Posterior vena cava (tissue), 2 donors: ENCODE measurements around the gene NPDC1. TPM values are rescaled to one million over a fixed set of nuclear protein-coding genes. Genes with fewer than 3 reads are reported as not detected.

Experiments
- DNase-seq: peaks from one replicate; pipeline ENCODE4 v3.0.0-alpha.2; 2020; ENCODE audit warnings: low spot score
- intact Hi-C, 2 donors: fragments of 100-400 bp; cut with DNase I; formaldehyde crosslinking; loops; one replicate each; pipeline versions ENCODE4 v1.14.1 to v1.14.2; 2022 to 2023
- total RNA-seq, 2 donors: library from RNA; stranded (reverse); fragmentation: NEBNext Ultra II Directional; extraction: Animal tissue kit (Norgen Biotek cat#: 25700); gene quantifications; one replicate each; pipeline ENCODE4 v1.2.1, GENCODE V29; 2021
- donor health status: DM: yes; HTN: yes; CAD: no.
- donor health status: DM: yes; HTN: yes; CAD: no.

Gene NPDC1
- total RNA-seq, 2 donors from 2014 or later = 129 to 133 TPM

DNA sequence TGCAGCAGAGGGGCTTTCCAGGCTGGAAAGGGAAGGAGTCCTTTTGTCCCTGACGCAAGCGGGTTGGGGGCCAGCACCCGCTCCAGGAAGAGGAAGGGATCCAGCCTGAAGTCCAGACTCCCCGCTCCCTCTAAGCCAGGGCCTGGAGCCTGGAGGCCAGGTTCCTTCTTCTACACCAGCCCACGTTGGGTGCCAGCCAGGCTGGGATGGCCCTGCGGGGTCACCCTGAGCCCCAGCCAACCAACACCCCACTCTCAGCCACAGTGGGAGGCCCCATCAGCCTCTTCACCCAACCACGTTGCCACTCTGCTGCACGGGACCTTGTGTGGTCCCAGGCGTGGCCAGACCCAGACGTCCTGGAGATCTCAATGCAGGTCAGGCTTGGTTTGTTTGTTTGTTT is 13.1 kb downstream of the NPDC1 start:
- intact Hi-C loops = loop anchor here in 1 of 2 donors (10.0 kb wide), 1 partner anchor 188 kb away; the partner anchor contains the start of genes AJM1 and PHPT1
- DNase-seq = peak; percentile 93

DNA sequence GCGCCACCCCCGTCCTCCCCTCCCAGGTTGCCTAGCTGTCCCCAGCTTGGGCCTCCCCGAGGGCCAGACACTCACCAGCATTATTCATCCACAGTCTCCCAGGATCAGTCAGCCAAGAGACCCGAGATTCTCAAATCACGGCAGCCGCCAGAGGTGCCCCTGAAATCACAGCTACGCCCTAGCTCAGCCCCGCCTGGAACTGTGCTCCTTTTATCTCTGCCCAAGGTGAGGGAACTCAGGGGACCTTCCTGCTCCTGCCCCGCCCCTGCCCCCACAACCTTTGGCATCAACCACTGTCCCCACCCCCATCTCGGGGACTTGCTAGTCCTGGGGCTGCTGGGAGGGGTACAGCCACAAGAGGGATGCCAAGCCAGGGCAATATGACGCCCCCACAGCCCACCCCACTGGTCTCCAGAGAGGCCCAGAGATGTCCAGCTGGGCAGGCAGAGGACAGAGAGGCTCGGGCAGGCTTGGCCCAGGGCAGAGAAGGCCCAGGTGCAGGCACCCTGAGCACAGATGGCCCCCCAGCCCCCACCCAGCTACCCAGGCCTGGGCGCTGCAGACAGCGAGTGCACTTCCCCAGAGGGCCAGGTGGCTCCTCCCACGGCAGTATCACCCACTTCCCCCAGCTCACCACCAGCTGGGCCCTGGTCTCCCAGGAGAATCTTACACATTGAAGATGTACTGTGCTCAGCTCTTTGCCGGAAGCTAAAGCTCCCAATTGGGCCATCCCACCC is 13.9 kb downstream of the NPDC1 start, which contains the start of gene FUT7:
Gene FUT7 (minus strand): TSS at position 185 of the 737 bp plus-strand sequence. CDS start 97 bp downstream, at position 88.
- intact Hi-C loops = loop anchor here in 1 of 2 donors (10.0 kb wide), 1 partner anchor 187 kb away; the partner anchor contains the start of genes AJM1 and PHPT1

DNA sequence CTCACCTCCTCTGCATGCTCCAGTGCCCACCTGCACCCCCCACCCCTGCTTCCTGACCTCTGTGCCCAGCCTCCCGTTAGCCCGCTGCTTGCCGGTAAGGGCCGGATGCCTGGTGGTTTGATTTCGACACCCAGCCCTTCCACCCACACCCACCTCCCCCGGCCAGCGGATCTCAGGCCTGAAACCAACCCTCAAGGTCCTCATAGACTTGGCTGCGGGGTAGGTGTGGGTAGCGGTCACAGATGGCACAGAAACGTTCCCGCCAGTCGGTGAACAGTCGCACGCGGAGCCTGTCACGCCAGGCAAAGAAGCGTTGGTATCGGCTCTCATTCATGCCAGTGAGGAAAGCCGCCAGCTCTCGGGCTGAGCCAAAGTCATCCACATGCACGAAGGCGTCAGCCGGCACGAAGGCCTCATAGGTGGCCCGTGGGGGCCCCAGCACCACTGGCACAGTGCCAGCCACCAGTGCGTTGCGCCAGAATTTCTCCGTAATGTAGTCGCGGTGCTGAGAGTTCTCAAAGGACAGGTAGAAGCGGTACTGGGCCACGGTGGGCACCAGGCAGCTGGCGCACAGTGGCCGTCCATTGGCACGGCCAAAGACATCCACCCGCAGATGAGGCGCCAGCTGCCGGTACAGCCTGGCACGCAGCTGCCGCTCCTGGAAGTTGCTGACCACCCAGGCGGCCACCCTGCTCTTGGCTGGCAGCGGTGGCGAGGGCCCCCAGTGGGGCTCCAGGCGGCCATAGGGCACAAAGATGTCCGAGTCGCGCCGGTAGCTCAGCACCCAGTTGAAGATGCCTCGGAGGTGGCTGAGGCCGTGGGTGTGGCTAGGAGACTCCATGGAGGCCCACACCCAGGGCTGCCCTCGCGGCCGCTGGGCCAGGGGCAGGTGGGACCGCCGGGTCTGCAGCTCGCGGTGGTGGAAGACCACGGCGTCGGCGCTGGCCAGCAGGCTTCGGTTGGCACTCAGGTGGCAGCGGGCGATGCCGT is 15.1 kb downstream of the NPDC1 start:
- intact Hi-C loops = loop anchor here in 1 of 2 donors (10.0 kb wide), 1 partner anchor 186 kb away; the partner anchor contains the start of genes AJM1 and PHPT1
- no peak for DNase-seq

More for the DNA sequence above, 13.9 kb downstream of the NPDC1 start, which contains the start of gene FUT7:
- no peak for DNase-seq

DNA sequence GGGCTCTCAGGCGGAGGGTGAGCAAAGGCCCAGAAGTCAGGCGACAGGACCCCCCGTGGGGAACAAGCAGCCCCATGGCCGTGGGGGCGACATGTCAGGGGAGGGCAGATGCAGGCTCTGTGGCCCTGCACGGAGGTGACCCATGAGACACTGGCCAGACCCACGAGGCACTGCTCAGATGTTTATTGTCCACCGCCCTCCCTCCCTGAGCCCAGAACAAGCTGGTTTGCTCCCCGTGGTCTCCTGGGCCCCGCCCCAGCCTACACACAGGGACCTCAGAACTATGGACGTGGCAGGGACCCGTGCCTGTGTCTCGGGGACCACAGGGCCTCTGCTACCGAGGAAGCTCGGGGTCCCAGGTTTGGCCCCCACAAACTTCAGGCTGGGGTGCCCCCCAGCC is 16.0 kb downstream of the NPDC1 start:
- DNase-seq = no peak
- intact Hi-C loops = loop anchor here in 1 of 2 donors (10.0 kb wide), 1 partner anchor 185 kb away; the partner anchor contains the start of genes AJM1 and PHPT1

DNA sequence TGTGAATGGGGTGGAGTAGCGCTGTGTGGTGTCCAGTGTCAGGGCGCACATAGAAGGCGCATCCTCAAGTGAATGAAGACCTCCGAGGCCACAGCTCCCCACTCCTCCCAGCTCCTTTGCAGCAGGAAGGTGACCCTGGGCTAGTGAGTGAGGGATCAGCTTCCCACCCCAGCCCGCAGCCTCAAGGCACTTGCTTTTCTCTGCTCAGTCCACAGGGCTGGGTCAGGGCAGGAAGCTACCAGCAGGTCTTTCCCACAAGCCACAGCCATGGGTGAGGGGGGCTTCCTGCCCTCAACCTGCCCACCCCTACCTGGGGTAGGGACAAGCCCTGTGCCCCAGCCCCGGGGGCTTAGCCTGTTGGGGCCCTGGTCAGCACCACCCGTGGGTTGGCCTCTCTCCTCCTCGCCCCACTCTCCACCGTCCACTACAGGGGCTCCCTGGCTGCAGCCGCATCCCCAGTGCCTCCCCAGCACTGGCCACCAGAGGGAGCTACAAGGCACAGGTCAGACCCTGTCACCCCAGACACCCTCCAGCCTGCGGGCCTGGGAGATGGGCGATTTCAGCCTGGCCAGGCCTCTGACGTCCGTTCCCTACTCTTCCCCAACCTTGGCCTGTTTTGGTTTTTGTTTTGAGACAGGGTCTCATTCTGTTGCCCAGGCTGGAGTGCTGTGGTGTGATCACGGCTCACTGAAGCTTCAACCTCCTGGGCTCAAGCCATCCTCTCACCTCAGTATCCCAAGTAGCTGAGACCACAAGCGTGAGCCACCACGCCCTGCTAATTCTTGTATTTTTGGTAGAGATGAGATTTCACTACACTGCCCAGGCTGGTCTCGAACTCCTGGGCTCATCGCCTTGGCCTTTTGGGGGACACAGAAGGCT is 16.7 kb downstream of the NPDC1 start:
- intact Hi-C loops = loop anchor here in 1 of 2 donors (5.0 kb wide), 1 partner anchor 242 kb away; no protein-coding TSS in a partner anchor
- DNase-seq = peak; percentile 95

DNA sequence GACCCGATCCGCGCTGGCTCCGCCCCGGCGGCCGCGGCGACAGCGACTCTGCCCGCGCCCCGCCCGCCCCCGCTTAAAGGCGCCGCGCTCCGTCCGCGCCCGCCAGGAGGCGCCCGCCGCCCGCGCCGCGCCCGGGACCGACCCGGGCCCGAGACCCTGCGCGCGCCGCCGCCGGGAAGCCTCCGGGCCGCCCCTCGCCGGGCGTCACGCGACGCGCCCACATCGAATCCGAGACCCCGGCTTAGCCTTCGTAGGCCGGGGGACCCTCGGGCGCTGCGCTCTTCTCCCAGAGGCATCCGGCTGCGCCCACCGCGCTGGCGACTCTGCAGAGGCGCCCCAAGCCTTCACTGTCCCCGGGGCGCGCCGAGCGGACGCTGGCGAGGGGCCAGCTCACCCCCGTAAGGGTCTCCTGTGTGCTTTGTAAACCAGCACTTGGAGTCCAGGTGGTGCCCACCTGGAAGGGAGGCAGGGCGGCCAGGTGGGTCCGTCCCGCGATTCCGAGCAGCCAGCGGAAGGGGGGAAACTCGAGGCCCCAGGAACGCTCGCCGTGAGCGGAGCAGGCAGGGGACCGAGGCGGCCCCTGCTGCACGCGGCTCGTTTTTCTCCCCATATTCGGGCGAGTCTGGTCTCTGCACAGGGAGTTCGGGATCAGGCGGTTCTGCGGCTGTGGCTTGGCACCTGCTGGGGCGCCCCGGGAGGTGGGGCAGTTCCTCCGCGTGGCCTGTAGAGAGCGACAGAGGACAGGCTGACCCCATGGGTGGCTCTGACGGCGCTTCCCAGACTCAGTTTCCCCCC is 17.5 kb downstream of the NPDC1 start:
- intact Hi-C loops = loop anchor here in 1 of 2 donors (5.0 kb wide), 1 partner anchor 241 kb away; no protein-coding TSS in a partner anchor
- DNase-seq = no peak

DNA sequence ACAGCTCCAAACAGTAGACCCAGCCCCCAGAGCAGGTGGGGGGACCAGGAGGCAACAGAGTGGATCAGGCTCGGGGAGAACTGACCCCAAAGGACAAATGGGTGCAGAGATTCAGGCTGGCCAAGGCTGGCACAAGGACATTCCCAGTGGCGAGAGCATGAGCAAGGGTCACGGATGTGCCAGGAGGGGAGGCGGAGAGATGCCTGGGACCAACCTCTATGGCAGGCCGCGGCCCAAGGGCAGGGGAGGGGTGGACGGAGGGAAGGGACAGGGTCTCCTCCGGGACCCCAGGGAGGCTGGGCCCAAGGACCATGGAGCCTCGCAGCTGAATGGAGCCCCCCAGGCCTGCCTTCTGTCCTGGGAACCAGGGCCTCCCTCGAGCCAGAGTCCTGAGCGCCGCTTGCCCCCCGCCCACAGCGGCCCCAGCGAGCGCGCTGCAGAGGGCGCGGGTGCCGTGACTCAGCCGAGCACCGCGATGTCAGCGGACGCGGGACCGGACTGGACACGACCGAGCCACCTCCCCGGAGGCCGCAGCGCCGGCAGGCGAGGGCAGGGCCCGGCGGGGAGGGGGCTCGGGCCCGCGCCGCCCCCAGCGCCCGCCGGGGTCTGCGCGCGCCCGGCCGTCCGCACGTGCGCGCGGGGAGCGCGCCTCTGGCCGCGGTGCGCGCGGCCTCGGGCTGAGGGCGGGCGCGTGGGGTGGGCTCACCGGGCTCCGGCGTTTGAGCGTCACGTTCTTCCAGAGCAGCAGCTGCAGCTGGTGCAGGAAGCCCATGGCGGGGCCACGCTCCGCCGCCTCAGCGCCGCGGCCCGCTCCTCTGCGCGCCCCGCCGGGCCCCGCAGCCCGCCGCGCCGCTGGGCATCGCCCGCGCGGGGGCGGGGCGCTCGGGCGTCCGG is 18.4 kb downstream of the NPDC1 start, which contains the start of gene ABCA2:
Gene ABCA2 (minus strand): TSS at position 869 of the 894 bp plus-strand sequence. CDS start 97 bp downstream, at position 772.
- intact Hi-C loops = loop anchor here (2.0 to 5.0 kb wide), 2 partner anchors 240 to 241 kb away; no protein-coding TSS in a partner anchor
- no peak for DNase-seq

DNA sequence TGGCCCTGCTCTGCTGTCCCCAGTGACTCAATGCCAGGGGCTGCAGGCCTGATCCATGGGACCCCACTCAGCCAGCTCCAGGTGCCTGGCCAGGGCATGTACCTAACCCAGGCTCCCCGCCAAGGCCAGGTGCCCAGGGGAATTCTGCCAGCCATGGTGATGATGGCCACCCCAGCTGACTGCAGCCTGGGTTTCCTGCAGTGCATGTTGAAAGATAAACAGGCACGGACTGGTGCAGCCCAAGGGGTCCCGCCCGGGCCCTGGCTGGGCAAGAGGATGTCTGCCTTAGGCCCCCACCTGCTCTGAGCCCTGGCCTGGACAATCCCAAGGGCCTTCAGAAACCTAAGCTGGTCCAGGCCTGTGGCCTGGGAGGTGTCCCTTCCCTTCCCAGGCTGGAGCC is 19.1 kb downstream of the NPDC1 start:
- no peak for DNase-seq

DNA sequence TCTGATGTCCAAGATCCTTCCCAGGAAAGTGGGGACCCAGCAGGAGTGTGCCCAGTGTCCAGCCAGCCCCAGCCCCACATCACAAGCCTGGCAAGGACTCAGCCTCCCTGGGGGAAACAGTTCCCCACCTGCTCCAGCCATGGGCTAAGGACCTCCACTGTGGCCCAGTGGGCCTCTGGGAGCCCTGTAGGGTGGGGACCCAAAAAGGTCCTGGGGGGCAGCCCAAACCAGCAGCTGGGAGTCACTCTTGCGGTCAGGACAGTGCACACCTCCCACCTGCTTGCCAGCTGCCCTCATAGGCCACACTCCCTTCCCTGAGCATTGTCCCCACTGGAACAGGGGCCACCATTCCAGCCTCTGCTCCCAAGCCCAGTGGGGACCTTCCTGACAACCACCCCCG is 19.6 kb downstream of the NPDC1 start:
- intact Hi-C loops = loop anchor here (2.0 to 5.0 kb wide), 2 partner anchors 239 to 240 kb away; no protein-coding TSS in a partner anchor
- DNase-seq = no peak

More for the DNA sequence above, 19.1 kb downstream of the NPDC1 start:
- intact Hi-C loops = loop anchor here (2.0 to 5.0 kb wide), 2 partner anchors 240 kb away; no protein-coding TSS in a partner anchor

DNA sequence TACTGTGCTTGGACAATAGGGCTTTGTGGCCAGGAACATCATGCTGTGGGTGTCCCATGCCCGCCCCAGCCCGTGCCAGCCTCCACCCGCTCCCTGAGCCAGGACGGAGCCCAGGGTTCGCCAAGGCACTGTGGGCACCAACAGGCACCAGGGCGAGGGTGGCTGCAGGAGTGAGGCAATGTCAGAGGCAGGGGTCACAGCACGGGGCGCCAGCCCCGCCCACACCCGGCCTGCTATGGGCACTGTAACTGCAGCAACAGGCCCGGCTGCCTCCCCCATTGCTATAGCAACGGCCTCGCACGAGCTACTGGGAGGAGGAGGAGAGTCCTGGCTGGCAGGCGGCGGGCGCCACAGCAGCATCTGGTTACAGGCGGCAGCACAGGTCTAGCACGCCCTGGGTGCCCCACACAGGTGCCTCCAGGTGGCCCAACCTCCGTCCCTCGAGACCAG is 20.4 kb downstream of the NPDC1 start:
- no peak for DNase-seq

DNA sequence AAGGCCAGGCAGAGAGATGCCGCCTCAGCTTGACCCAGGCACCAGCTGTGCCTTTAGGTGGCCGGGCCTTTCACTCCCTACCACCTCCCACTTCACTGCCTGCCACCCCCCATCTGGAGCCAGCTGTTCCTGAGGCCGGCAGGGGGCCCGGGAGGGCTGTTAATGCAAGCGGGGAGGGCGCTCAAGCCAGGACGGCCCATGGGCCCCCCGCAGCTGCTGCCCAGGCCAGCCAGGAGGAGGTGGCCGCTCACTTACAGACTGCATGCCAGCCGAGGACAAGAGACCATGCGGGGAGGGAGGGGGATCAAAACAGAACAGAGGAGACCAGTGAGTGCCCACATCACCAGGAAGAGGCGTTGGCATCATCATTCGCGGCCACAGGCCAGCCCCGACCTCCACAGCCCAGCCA is 22.4 kb downstream of the NPDC1 start:
- intact Hi-C loops = no loop called here
- DNase-seq = no peak

More for the DNA sequence above, 20.4 kb downstream of the NPDC1 start:
- intact Hi-C loops = loop anchor here in 1 of 2 donors (5.0 kb wide), 1 partner anchor 238 kb away; no protein-coding TSS in a partner anchor

DNA sequence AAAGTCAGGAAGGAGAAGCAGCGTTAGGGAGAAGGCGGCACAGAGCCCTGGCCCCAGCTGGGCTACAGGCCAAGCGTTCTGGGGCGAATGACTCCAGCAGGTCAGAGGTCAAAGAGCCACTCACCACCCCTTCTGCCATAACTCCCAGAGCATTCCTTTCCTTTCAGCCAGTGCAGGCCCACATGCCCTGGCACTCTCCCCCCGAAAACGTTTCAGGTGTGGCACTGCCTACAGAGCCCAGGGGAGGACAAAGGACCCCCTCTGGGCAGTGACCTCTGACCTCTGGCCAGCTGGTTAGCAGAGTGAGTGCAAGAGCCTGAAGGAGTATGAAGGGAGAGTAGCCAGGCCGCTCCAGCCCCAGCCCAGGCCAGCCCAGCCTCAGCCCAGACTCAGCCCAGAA is 22.8 kb downstream of the NPDC1 start:
- no peak for DNase-seq
- intact Hi-C loops = no loop called here

DNA sequence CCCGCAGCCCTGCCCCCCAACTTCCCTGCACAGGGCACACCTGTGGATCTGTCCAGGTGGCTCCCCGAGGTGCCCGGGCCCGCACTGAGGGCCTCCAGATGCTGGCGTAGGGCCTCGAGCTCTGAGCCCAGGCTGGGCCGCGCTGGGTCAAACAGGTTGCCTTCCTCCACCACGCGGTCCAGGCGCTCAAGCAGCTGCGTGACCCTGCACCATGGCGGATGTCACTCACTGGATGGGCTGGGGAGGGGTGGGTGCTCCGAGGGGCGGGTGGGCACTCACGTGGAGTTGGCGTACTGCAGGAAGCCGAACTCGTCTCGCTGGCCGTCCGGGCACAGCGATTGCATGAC is 23.3 kb downstream of the NPDC1 start:
- no peak for DNase-seq

DNA sequence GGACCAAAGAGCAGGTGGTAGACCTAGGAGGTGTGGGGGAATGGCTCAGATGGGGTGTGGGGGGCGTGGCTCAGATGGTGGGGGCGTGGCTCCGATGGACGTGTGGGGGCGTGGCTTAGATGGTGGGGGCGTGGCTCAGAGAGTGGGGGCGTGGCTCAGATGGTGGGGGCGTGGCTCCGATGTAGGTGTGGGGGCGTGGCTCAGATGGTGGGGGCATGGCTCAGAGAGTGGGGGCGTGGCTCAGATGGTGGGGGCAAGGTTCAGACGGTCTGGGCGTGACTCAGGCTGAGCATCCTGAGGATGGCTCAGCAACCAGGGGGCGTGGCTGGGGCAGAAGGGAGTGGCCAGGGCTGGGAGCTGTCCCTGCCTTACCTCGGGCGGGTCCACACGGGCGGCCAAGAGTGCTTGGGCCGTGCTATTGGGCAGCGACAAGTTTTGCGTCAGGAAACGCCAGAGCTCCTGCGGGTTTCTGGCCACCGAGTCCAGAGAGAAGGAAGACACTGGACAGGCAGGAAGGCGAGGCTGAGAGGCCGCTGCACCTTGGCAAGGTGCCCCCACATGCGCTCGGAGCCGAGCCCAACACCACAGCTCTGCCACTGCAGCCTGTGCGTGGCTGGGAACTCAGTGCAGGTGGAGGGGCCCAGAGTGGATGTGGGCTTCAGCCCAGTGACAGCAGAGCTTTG is 23.9 kb downstream of the NPDC1 start:
- no peak for DNase-seq
- intact Hi-C loops = no loop called here

More for the DNA sequence above, 23.3 kb downstream of the NPDC1 start:
- intact Hi-C loops = no loop called here

DNA sequence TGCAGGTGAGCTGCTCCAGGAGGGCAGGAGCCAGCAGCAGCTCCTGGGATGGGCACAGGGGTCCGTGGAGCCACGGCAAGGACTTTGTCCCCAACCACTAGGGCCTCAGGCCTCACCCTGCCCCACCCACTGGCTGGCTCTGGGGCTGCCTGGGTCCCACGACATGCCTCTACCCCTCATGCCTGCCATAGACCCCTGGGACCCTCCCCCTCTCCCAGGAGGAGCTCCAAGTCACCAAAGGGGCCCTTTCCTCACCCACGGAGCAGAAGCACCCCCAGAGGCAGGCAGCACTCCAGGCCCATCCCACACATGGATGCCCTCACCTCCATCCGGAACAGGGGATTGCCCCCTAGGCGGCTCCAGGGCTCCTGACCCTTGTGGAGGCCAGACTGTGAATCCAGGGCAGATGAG is 24.4 kb downstream of the NPDC1 start:
- no peak for DNase-seq
- intact Hi-C loops = no loop called here
